NCI-H1417 treated with DMSO at 0.1 percent for 48 hours (cell line): ENCODE measurements around the gene CBS.
"Not testable (repeated sequence)": the region's sequence is repeated elsewhere in the genome, so short reads cannot be mapped to it uniquely, and the experiment has no call there.

ENCODE experiments used
- DNase-seq: peaks from one replicate; lab custom pipeline; 2025; lab: John Stamatoyannopoulos, UW

Gene CBS

DNA sequence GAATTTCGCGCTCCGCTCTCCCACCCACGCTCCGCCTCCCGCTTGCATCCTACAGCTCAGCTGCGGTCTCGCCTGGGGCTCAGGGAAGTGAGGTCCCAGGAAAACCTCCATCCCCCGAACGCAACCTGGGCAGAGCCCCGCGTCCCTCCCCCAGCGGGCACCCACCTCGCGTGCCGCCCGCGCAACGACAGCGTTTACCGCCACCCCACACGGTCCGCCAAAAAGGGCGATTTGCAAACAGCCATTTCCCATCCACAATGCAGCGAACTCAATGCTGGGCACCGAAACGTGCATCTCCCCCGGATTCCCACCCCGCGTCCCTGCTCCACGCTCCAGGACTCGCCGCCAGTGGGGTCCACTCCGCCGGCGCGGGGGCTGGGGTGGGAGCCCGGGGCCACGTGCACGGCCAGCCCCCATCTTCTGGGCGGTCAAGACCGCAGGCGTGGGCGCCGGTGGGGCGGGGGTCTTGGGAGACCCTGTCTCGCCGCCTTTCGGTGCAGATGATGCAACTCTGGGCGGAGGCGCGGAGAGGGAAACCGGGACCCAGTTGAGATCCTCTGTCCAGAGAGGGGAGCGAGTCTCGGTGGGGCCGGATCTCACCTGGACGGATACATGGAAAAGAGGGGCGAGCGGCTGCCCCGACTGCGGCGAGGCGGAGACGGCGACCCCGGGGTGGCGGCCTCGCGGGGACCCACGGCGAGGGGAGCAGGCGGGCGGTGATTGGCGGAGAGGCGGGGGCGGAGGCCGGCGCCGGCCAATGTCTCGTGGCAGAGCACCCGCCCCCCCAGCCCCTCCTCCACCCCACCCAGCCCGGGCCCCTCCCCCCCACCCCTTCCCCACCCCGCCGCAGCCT lies at the start of gene CBS:
CBS (minus strand) TSS at position 666 of the 853 bp plus-strand sequence. CDS start 3,642 bp downstream, outside the sequence.
- DNase-seq = not testable (repeated sequence)

GRCh38 chr21:43115956-43116355 lies 40.3 kb upstream of the CBS start:
- DNase-seq = not testable (repeated sequence)

GRCh38 chr21:43114483-43114882 lies 38.8 kb upstream of the CBS start:
- DNase-seq = not testable (repeated sequence)

DNA sequence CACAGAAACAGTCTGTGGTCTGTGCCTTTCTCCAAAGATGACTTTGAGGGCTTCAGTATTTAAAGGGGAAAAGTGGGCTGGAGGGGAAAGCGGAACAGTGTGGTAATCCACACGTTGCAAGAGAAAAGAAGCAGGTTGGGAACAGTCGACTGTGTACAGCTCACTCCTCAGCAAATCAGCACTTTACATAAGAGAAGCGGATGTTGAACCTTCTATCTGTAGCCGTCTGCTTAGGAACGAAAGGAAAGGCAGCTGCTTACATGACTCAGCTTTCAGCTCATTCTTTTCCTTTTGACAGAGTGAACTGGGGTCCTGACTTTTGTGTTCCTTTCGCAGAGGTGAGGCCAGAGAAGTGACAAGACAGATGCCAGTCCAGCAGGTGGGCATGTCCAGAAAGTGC lies 33.4 kb upstream of the CBS start:
- not testable (repeated sequence) for DNase-seq

- DNase-seq = not testable (repeated sequence)
Observed at GRCh38 chr21:43108177-43108576, 32.5 kb upstream of the CBS start.

DNA sequence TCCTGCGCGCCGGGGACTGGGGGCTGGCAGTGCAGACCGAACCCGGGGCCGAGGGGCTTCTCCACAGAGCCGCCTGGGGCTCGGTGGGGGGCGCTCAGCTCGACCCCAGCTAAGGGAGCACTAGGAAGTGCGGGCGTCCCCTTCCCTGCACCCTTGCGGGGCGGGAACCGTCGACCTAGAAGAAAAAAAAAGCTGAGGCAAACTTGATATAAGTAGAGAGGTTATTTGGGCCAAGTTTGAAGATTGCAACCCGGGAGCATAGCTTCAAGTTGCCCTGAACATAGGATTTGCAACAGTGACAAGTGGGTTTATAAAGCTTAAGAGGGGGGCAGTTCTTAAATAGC lies 32.1 kb upstream of the CBS start:
- not testable (repeated sequence) for DNase-seq

DNA sequence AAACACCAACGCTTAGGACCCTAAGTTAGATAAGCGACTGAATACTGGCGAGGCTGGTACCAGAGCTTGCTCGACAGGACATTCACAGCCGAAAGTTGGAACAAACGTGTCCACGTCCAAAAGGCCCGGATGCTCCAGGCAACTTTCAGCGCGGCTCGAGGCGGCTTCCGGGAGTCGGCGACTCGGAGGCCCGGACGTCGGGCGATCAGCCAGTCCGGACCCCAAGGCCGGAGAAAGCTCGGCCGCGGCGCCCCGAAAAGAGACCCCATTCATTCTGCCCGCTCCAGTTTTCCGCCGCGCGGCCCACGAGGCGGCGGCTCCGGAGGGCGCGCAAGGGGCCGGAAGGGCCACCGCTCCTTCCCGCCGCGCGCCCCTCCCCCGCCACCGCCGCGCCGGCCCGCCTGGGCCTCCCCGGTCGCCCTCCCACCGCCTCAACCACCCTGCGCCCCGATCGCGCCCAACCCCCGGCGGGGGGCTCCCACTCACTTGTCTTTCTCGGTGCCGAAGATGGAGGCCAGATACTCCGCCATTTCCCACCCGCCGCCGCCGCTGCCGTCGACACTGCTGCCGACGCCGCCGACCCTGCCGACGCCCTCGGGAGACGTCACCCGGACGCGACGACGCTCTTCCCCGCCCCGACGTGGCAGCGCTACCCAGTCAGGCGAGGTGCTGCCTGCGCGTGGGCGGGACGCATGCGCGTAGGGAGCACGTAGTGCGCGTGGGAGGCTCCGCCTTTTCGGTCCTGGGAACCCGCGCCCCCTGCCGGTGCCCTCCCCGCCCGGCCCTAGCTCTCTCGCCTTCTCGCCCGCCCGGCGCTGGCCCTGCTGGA lies 31.5 kb upstream of the CBS start, which contains the start of gene U2AF1:
U2AF1 (minus strand) TSS at position 606 of the 829 bp plus-strand sequence; CDS start at position 530, 76 bp downstream.
- not testable (repeated sequence) for DNase-seq

- DNase-seq = not testable (repeated sequence)
Observed at GRCh38 chr21:43104642-43105041, 29.0 kb upstream of the CBS start.

- DNase-seq = not testable (repeated sequence)
Observed at GRCh38 chr21:43102281-43102680, 26.6 kb upstream of the CBS start.

DNA sequence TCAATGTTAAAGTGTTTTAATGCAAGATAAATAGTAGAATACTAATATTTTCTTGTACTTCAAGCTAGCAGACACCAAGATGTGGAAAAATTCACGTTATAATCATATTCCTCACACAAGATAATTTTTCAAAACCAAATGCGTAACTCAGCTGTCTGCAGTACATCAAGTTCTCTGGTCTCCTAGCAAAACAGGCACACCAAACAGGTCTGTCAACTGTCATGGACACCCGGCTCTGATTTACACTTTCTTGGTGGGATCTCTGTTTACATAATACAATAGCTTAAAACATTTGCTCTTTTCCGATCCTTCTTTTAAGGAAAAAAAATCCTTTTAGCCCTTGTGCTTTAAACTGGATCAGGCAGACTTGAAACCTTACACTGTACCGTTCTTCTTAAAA lies 26.0 kb upstream of the CBS start:
- not testable (repeated sequence) for DNase-seq

DNA sequence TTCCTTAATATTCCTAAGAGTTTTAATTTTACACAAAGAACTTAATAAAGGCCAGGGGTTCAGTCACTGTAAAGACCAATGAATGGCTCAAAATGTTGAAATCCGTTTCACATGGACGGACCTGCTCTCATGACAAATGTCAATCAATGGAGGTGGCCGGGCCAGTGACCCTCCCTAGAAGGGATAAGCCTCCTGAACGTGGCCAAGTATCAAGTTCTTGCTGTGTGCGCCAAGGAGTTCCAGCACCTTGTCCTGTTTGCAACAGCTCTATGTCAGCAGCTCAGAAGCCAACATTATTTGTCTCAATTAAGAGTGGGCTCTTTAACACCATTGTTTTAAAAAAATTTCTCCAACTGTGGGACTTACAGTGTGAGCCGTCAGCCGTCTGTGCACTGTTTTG lies 25.4 kb upstream of the CBS start:
- not testable (repeated sequence) for DNase-seq

GRCh38 chr21:43091979-43092614 lies 16.5 kb upstream of the CBS start:
- DNase-seq = not testable (repeated sequence)

GRCh38 chr21:43090947-43091346 lies 15.3 kb upstream of the CBS start:
- not testable (repeated sequence) for DNase-seq

DNA sequence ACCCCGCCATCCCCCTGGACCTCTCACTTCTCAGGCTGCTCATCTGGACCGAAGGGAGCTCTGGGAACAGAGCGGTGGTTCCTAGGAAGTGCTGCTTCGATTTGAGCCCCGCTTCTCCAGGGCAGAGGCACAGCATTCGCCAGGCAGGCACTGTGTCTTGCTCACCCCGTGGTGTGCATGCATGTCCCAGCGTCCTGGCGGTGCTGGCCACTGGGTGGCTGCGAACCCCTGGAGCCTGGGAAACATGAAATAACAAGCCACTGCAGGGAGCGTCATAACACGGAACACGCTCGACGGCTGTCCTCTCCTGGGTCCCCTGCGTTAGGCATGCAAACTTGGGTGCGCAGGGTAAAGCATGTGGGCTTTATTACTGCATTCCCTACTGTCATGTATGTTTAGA lies 13.8 kb upstream of the CBS start:
- not testable (repeated sequence) for DNase-seq

DNA sequence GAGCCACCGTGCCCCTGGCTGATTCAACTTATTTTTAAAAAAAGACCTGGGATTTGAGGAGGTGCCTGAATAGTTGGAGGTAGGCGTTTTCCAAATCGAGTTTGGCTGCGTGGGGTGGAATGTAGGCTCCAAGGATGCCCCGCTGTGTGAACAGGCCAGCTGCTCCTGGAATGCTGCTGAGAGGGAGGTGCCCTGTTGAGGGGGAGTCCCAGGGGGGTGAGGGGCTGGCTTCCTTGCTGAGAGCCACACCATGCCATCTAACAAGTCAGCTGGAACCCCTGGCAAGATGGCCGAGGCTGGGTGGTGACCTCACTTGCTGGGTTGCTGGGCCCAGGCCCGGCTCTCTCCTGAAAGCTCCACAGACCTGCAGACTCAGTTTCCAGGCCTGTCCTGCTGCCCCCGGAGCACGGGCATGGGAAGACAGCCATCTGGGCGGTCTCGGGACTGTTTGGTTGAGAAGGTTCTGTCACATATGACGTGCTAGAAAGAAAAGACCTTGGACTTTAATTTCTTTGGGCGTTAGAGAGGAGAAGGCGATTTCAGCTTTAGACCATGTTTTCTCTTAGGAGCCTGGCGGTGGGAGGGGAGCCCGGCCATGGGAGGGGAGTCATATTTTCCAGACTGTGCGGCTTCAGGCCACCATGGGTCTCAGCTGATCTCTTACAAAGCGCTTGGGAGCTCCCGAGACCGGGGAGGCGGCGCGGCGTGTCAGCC lies 7.1 kb upstream of the CBS start:
- DNase-seq = not testable (repeated sequence)

DNA sequence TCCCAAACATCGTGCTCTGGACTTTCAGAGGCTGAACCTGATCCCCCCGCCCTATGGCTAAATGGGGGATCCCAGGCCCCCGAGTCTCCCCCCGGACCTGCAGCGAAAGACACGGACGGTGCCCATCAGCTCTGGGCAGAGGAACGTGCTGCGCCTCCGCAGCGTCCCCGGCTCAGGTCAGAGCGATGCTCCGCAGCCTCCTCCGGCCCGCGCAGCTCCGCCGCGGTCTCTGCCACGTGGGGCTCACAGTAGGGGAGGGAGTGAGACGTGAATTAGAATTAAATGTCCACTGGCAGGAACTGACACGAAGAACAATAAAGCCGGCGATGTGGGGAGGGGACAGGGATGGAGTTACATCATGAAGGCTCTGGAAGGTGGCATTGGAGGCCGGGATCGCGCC lies 1.0 kb upstream of the CBS start:
- not testable (repeated sequence) for DNase-seq

- DNase-seq = not testable (repeated sequence)
Observed at GRCh38 chr21:43076023-43076637, 495 bp upstream of the CBS start.

- DNase-seq = not testable (repeated sequence)
Observed at GRCh38 chr21:43074401-43075169, 1.1 kb downstream of the CBS start.

DNA sequence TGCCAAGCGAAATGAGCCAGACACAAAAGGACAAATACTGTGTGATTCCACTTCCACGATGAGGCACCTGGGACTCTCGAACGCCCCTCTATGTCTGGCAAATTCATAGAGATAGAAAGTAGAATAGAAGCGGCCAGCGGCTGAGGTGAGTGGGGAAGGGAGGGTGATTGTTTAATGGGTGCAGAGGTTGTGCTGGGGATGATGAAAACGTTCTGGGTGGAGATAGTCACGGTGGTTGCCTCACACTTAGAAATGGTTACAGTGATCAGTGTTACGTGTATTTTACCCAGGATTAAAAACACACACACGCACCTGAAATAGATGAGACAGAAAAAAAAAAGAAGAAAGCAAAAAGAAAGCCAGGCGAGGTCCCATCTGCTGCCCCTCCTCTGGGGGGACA lies 2.9 kb downstream of the CBS start:
- DNase-seq = not testable (repeated sequence)

- DNase-seq = not testable (repeated sequence)
Observed at GRCh38 chr21:43069682-43070081, 6.0 kb downstream of the CBS start.
